ENCODE measurements around the gene PLA2G2F. TPM values are rescaled to one million over a fixed set of nuclear protein-coding genes. Genes with fewer than 3 reads are reported as not detected.

PLA2G2F gene
- total RNA-seq, 2 experiments from 2014 or later = not detected

- Mint-ChIP-seq H3K4me1 (ENCODE audit: low read depth) (peaks cover 48% of the 10 kb centered on the region), H3K36me3 (ENCODE audit: low read depth) (no peaks in the 10 kb centered on the region), H3K4me3 (peak within 1 kb of the TSS; percentile 89), H3K27me3 (no peaks in the 10 kb centered on the region), H3K9me3 (no peaks in the 10 kb centered on the region), H3K27ac (peak within 1 kb of the TSS; percentile 79)
- POLR2A ChIA-PET = interaction anchor here (0.6 kb wide), 1 partner anchor 60 kb away, joined by 3 read pairs; no protein-coding TSS in a partner anchor
- H3K27me3 ChIP-seq (ENCODE audit: control insufficient read depth in 1 of 2, insufficient read depth in 2 of 2, low read length in 2 of 2) = no peaks in the 10 kb centered on the region
- peak within 1 kb of the TSS; percentile 67 for H3K4me3 ChIP-seq (ENCODE audit: low read length)
- intact Hi-C loops (cut with DNase I, micrococcal nuclease) = no loop called here
- peaks cover 44% of the 10 kb centered on the region for H3K4me1 ChIP-seq (ENCODE audit: insufficient read depth, low read length)
- H3K36me3 ChIP-seq (ENCODE audit: insufficient read depth, low read length) = no peaks in the 10 kb centered on the region
- ATAC-seq (ENCODE audit: poor library complexity) = peak; percentile 48
- H3K9me3 ChIP-seq (ENCODE audit: control insufficient read depth in 1 of 2, insufficient read depth in 1 of 2, low read length in 2 of 2) = no peaks in the 10 kb centered on the region
- peak; percentile 24 to 66 (median 36) for DNase-seq
- CTCF ChIA-PET = interaction anchor here (0.9 kb wide), 1 partner anchor 34 kb away, joined by 3 read pairs; no protein-coding TSS in a partner anchor
- TF ChIP-seq CTCF (IDR thresholded peaks at IDR 0.05) = no peak
- H3K27ac ChIP-seq (ENCODE audit: low read depth in 1 of 2, low read length in 2 of 2) = peak within 1 kb of the TSS in 1 of 2 donors; percentile 65
These were observed 47.0 kb downstream of the PLA2G2F start, which contains the start of the genes PLA2G2C and UBXN10 for GRCh38 chr1:20185834-20186782. Gene PLA2G2C (minus strand): TSS chr1:20186518. CDS start chr1:20177363, 9,155 bp downstream. Gene UBXN10 (plus strand): TSS chr1:20186096. CDS start chr1:20190562, 4,466 bp downstream.

GRCh38 chr1:20187103-20187812 lies 48.1 kb downstream of the PLA2G2F start:
- peak; percentile 51 for ATAC-seq (ENCODE audit: poor library complexity)
- Histone ChIP-seq H3K27ac (ENCODE audit: low read depth in 1 of 2, low read length in 2 of 2) (no peak overlapping the region), H3K27me3 (ENCODE audit: control insufficient read depth in 1 of 2, insufficient read depth in 2 of 2, low read length in 2 of 2) (no peaks in the 10 kb centered on the region), H3K9me3 (ENCODE audit: control insufficient read depth in 1 of 2, insufficient read depth in 1 of 2, low read length in 2 of 2) (no peaks in the 10 kb centered on the region), H3K4me3 (ENCODE audit: low read length) (no peak overlapping the region), H3K4me1 (ENCODE audit: insufficient read depth, low read length) (peaks cover 44% of the 10 kb centered on the region), H3K36me3 (ENCODE audit: insufficient read depth, low read length) (no peaks in the 10 kb centered on the region)
- ChIA-PET POLR2A (interaction anchor here (0.9 kb wide), 1 partner anchor 26 kb away, joined by 3 read pairs; no protein-coding TSS in a partner anchor), CTCF (interaction anchor here (0.9 to 1.3 kb wide), 2 partner anchors 25 to 35 kb away, joined by 3 to 4 read pairs; no protein-coding TSS in a partner anchor)
- H3K4me3 Mint-ChIP-seq = peak overlapping the region; percentile 26
- H3K36me3 Mint-ChIP-seq (ENCODE audit: low read depth) = no peaks in the 10 kb centered on the region
- H3K4me1 Mint-ChIP-seq (ENCODE audit: low read depth) = peaks cover 48% of the 10 kb centered on the region
- DNase-seq = peak in 9 of 14 experiments; percentile 9 to 51 (median 20)
- H3K27ac Mint-ChIP-seq = peak overlapping the region; percentile 25
- TF ChIP-seq CTCF (IDR thresholded peaks at IDR 0.05) = no peak
- no peaks in the 10 kb centered on the region for H3K27me3 Mint-ChIP-seq
- intact Hi-C loops (cut with DNase I, micrococcal nuclease) = no loop called here
- H3K9me3 Mint-ChIP-seq = no peaks in the 10 kb centered on the region

GRCh38 chr1:20187813-20188454 lies 48.8 kb downstream of the PLA2G2F start:
- POLR2A ChIA-PET = interaction anchor here (0.9 kb wide), 1 partner anchor 25 kb away, joined by 3 read pairs; no protein-coding TSS in a partner anchor
- no peaks in the 10 kb centered on the region for H3K27me3 ChIP-seq (ENCODE audit: control insufficient read depth in 1 of 2, insufficient read depth in 2 of 2, low read length in 2 of 2)
- no peak overlapping the region for H3K27ac ChIP-seq (ENCODE audit: low read depth in 1 of 2, low read length in 2 of 2)
- H3K27ac Mint-ChIP-seq = peak overlapping the region; percentile 25
- intact Hi-C loops (cut with DNase I, micrococcal nuclease) = no loop called here
- DNase-seq (peak in 1 of 14 experiments; percentile 24), ATAC-seq (ENCODE audit: poor library complexity) (no peak)
- CTCF ChIA-PET = interaction anchor here (1.3 to 1.4 kb wide), 2 partner anchors 24 to 36 kb away, joined by 4 read pairs; no protein-coding TSS in a partner anchor
- peaks cover 44% of the 10 kb centered on the region for H3K4me1 ChIP-seq (ENCODE audit: insufficient read depth, low read length)
- peaks cover 48% of the 10 kb centered on the region for H3K4me1 Mint-ChIP-seq (ENCODE audit: low read depth)
- H3K9me3 ChIP-seq (ENCODE audit: control insufficient read depth in 1 of 2, insufficient read depth in 1 of 2, low read length in 2 of 2) = no peaks in the 10 kb centered on the region
- no peak overlapping the region for H3K4me3 Mint-ChIP-seq
- H3K9me3 Mint-ChIP-seq = no peaks in the 10 kb centered on the region
- H3K36me3 Mint-ChIP-seq (ENCODE audit: low read depth) = no peaks in the 10 kb centered on the region
- TF ChIP-seq CTCF (IDR thresholded peaks at IDR 0.05) = no peak
- H3K36me3 ChIP-seq (ENCODE audit: insufficient read depth, low read length) = no peaks in the 10 kb centered on the region
- H3K4me3 ChIP-seq (ENCODE audit: low read length) = no peak overlapping the region
- H3K27me3 Mint-ChIP-seq = no peaks in the 10 kb centered on the region

Data from CD4-positive, alpha-beta T cell (primary cell).